Neuronal stem cell (in vitro differentiated cells): ENCODE data around the gene ABCC10.

ENCODE experiments used
- DNase-seq: peaks from one replicate; pipeline ENCODE4 v3.0.0-alpha.2; 2013; ENCODE audit warnings: low spot score
- H2AFZ ChIP-seq: one replicate; pipeline ENCODE4 v1.6.1; 2013; ENCODE audit warnings: mild to moderate bottlenecking, low read length, inconsistent platforms
- H2AK5ac ChIP-seq: 2 replicates; pipeline ENCODE4 v1.6.1; 2013; ENCODE audit warnings: low read depth, mild to moderate bottlenecking, inconsistent platforms, low read length, moderate library complexity, mixed read lengths
- H2BK120ac ChIP-seq: 2 replicates; pipeline ENCODE4 v1.6.1; 2013; ENCODE audit warnings: low read depth, mild to moderate bottlenecking, inconsistent platforms, low read length, moderate library complexity, mixed read lengths
- H2BK12ac ChIP-seq: one replicate; pipeline ENCODE4 v1.6.1; 2013; ENCODE audit warnings: low read length, inconsistent platforms
- H2BK15ac ChIP-seq: 2 replicates; pipeline ENCODE4 v1.6.1; 2013; ENCODE audit warnings: mild to moderate bottlenecking, low read length, inconsistent platforms, mixed read lengths
- H2BK5ac ChIP-seq: one replicate; pipeline ENCODE4 v1.6.1; 2013; ENCODE audit warnings: inconsistent platforms, mild to moderate bottlenecking, low read length, moderate library complexity
- H3K14ac ChIP-seq: one replicate; pipeline ENCODE4 v1.6.1; 2013; ENCODE audit warnings: low read length, inconsistent platforms
- H3K18ac ChIP-seq: 2 replicates; pipeline ENCODE4 v1.6.1; 2013; ENCODE audit warnings: low read length, inconsistent platforms
- H3K23ac ChIP-seq: 2 replicates; pipeline ENCODE4 v1.6.1; 2013; ENCODE audit warnings: low read depth, mild to moderate bottlenecking, mixed read lengths, low read length, inconsistent platforms; ENCODE audit not compliant: poor library complexity
- H3K27ac ChIP-seq: replicated peaks from 3 replicates; pipeline ENCODE4 v1.5.1; 2013; ENCODE audit warnings: low read length, inconsistent platforms
- H3K27me3 ChIP-seq, 3 experiments: 2 replicates each; pipeline ENCODE4 v1.6.1; 2013; ENCODE audit warnings: low read length in 3 of 3, mild to moderate bottlenecking in 2 of 3, inconsistent platforms in 1 of 3, low read depth in 1 of 3, mixed read lengths in 1 of 3, moderate library complexity in 1 of 3; ENCODE audit not compliant: control insufficient read depth in 3 of 3, insufficient read depth in 3 of 3
- H3K36me3 ChIP-seq, 2 donors: replicated peaks in 1 of 2; 2 replicates each; pipeline ENCODE4 v1.6.1; 2013; ENCODE audit warnings: low read length in 2 of 2; ENCODE audit not compliant: control insufficient read depth in 2 of 2, insufficient read depth in 2 of 2
- H3K4ac ChIP-seq: 2 replicates; pipeline ENCODE4 v1.6.1; 2013; ENCODE audit warnings: inconsistent platforms, mild to moderate bottlenecking, low read length, moderate library complexity
- H3K4me1 ChIP-seq, 2 donors: 1 replicate in 1 of 2; 2 replicates in 1 of 2; pipeline ENCODE4 v1.6.1; 2013; ENCODE audit warnings: low read length in 2 of 2, low read depth in 1 of 2; ENCODE audit not compliant: control insufficient read depth in 2 of 2, insufficient read depth in 1 of 2
- H3K4me2 ChIP-seq: one replicate; pipeline ENCODE4 v1.6.1; 2013; ENCODE audit warnings: mild to moderate bottlenecking, low read length, inconsistent platforms; ENCODE audit not compliant: insufficient read depth, poor library complexity, severe bottlenecking
- H3K4me3 ChIP-seq, 2 donors: 2 replicates each; pipeline ENCODE4 v1.5.1; 2013; ENCODE audit warnings: low read length in 2 of 2, mild to moderate bottlenecking in 2 of 2, inconsistent platforms in 1 of 2, moderate library complexity in 1 of 2
- H3K79me1 ChIP-seq: one replicate; pipeline ENCODE4 v1.6.1; 2013; ENCODE audit warnings: low read depth, mild to moderate bottlenecking, inconsistent platforms, low read length, moderate library complexity
- H3K9ac ChIP-seq: one replicate; pipeline ENCODE4 v1.6.1; 2013; ENCODE audit warnings: mild to moderate bottlenecking, low read depth, low read length, inconsistent platforms; ENCODE audit not compliant: poor library complexity
- H3K9me3 ChIP-seq, 2 donors: replicated peaks in 1 of 2; 2 replicates each; pipeline versions ENCODE3 to v1.6.1; 2013; ENCODE audit warnings: low read length in 2 of 2, mild to moderate bottlenecking in 2 of 2, inconsistent platforms in 1 of 2, low read depth in 1 of 2, mixed read lengths in 1 of 2, moderate library complexity in 1 of 2; ENCODE audit not compliant: control insufficient read depth in 2 of 2, insufficient read depth in 1 of 2
- H4K8ac ChIP-seq: one replicate; pipeline ENCODE4 v1.6.1; 2013; ENCODE audit warnings: low read depth, mild to moderate bottlenecking, inconsistent platforms, low read length, moderate library complexity
- H4K91ac ChIP-seq: one replicate; pipeline ENCODE4 v1.6.1; 2013; ENCODE audit warnings: low read length, low read depth, mild to moderate bottlenecking, inconsistent platforms; ENCODE audit not compliant: poor library complexity
- WGBS, 2 donors: extraction: QIAGEN DNeasy Blood & Tissue Kit; methylation state at CpG; one replicate each; pipeline ENCODE4 v1.1.7; 2013; ENCODE audit warnings: missing lambda C conversion rate in 2 of 2, mixed read lengths in 1 of 2; ENCODE audit not compliant: insufficient read length in 2 of 2, insufficient replicate concordance in 1 of 2; ENCODE audit errors: extremely low coverage in 2 of 2; 5-methylcytosine and 5-hydroxymethylcytosine counted together

Gene ABCC10

GRCh38 chr6:43448916-43449315 lies 21.6 kb downstream of the ABCC10 start:
- no peak overlapping the region for H3K4me3 ChIP-seq
- no peak overlapping the region for H4K8ac ChIP-seq
- no peak overlapping the region for H3K9ac ChIP-seq
- no CpG with 5 or more reads among the region's 4 CpGs for WGBS, 2 donors
- no peak overlapping the region for H2AFZ ChIP-seq
- no peak overlapping the region for H2BK15ac ChIP-seq
- peaks cover 37 to 74% of the 10 kb centered on the region in 2 donors for H3K36me3 ChIP-seq
- no peak overlapping the region for H3K23ac ChIP-seq
- no peak overlapping the region for H3K4ac ChIP-seq
- no peak overlapping the region for H2BK5ac ChIP-seq
- no peak overlapping the region for H3K4me2 ChIP-seq
- H2BK12ac ChIP-seq, result no peak overlapping the region
- DNase-seq, result no peak
- H3K27me3 ChIP-seq, result no peaks in the 10 kb centered on the region
- H4K91ac ChIP-seq, result no peak overlapping the region
- H3K4me1 ChIP-seq, result no peaks in the 10 kb centered on the region
- H3K9me3 ChIP-seq, result no peaks in the 10 kb centered on the region
- H2BK120ac ChIP-seq, result no peak overlapping the region
- no peak overlapping the region for H3K18ac ChIP-seq
- H3K79me1 ChIP-seq, result no peaks in the 10 kb centered on the region
- H2AK5ac ChIP-seq, result no peak overlapping the region
- H3K14ac ChIP-seq, result no peak overlapping the region
- no peak overlapping the region for H3K27ac ChIP-seq

- Histone ChIP-seq H2BK12ac (no peak overlapping the region), H2AK5ac (no peak overlapping the region), H3K27ac (no peak overlapping the region), H2BK120ac (no peak overlapping the region), H3K4me1 (peaks cover 0 to 1% of the 10 kb centered on the region in 2 donors), H2BK5ac (peak overlapping the region; percentile 53), H3K4ac (no peak overlapping the region), H3K9ac (peak overlapping the region; percentile 44), H4K8ac (no peak overlapping the region), H3K14ac (no peak overlapping the region), H3K27me3 (peaks cover 0 to 6% (median 3%) of the 10 kb centered on the region in 3 experiments), H3K79me1 (no peaks in the 10 kb centered on the region), H2AFZ (no peak overlapping the region), H4K91ac (no peak overlapping the region), H3K36me3 (peaks cover 30 to 63% of the 10 kb centered on the region in 2 donors), H3K9me3 (no peaks in the 10 kb centered on the region), H3K18ac (no peak overlapping the region), H3K4me2 (no peak overlapping the region), H3K23ac (peak overlapping the region; percentile 85), H3K4me3 (no peak overlapping the region), H2BK15ac (no peak overlapping the region)
- no CpG with 5 or more reads among the region's 13 CpGs for WGBS, 2 donors
- DNase-seq, result no peak
Observed at GRCh38 chr6:43450699-43451131, 23.4 kb downstream of the ABCC10 start.

- Histone ChIP-seq H3K79me1 (no peaks in the 10 kb centered on the region), H3K14ac (no peak overlapping the region), H3K27ac (no peak overlapping the region), H2BK12ac (no peak overlapping the region), H2BK15ac (no peak overlapping the region), H3K4me1 (peaks cover 0 to 4% of the 10 kb centered on the region in 2 donors), H3K23ac (peak overlapping the region; percentile 85), H3K36me3 (peaks cover 27 to 57% of the 10 kb centered on the region in 2 donors), H3K4ac (no peak overlapping the region), H2BK5ac (no peak overlapping the region), H3K18ac (no peak overlapping the region), H2AK5ac (no peak overlapping the region), H2BK120ac (no peak overlapping the region), H4K8ac (no peak overlapping the region), H2AFZ (no peak overlapping the region), H3K27me3 (peaks cover 0 to 13% (median 9%) of the 10 kb centered on the region in 3 experiments), H4K91ac (no peak overlapping the region), H3K4me2 (no peak overlapping the region), H3K4me3 (no peak overlapping the region), H3K9ac (no peak overlapping the region), H3K9me3 (no peaks in the 10 kb centered on the region)
- no peak for DNase-seq
- no CpG with 5 or more reads among the region's 4 CpGs for WGBS, 2 donors
Observed at GRCh38 chr6:43451348-43451747, 24.0 kb downstream of the ABCC10 start.

GRCh38 chr6:43451939-43452338 lies 24.6 kb downstream of the ABCC10 start:
- Histone ChIP-seq H3K4me1 (peaks cover 0 to 4% of the 10 kb centered on the region in 2 donors), H2AFZ (no peak overlapping the region), H2BK5ac (no peak overlapping the region), H3K4ac (no peak overlapping the region), H3K23ac (no peak overlapping the region), H3K4me3 (no peak overlapping the region), H3K27ac (no peak overlapping the region), H3K27me3 (peaks cover 2 to 18% (median 15%) of the 10 kb centered on the region in 3 experiments), H3K36me3 (peaks cover 27 to 55% of the 10 kb centered on the region in 2 donors), H2BK15ac (no peak overlapping the region), H3K14ac (no peak overlapping the region), H4K91ac (peak overlapping the region; percentile 53), H4K8ac (no peak overlapping the region), H3K9me3 (no peaks in the 10 kb centered on the region), H3K9ac (no peak overlapping the region), H2BK120ac (no peak overlapping the region), H3K4me2 (no peak overlapping the region), H3K79me1 (no peaks in the 10 kb centered on the region), H2AK5ac (no peak overlapping the region), H2BK12ac (no peak overlapping the region), H3K18ac (no peak overlapping the region)
- WGBS, 2 donors, result no CpG with 5 or more reads among the region's 8 CpGs
- no peak for DNase-seq
